ENCODE results near the gene CELF2.

DNA sequence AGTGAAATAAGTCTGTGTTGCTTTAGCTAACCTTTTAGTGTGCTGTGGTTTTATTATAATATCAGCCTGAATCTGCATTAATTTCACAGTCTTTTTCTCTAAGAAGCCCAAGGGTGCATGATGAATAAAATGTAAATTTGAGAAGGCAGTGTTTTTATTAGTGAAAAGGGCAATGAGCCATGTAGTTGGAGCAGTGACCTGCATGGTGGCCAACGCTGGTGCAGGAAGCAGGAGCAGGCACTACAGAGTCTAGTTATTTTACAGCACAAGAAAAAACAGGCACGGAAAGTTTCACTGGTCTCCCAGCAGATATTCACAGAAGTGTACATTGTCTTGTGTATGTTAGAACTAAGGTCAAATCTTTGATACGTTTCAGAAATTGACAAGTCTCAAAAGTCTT is 247.8 kb downstream of the CELF2 start:
- TF ChIP-seq POLR2A (IDR thresholded peaks at IDR 0.05) = no peak
- TF ChIP-seq, protein P1, sequence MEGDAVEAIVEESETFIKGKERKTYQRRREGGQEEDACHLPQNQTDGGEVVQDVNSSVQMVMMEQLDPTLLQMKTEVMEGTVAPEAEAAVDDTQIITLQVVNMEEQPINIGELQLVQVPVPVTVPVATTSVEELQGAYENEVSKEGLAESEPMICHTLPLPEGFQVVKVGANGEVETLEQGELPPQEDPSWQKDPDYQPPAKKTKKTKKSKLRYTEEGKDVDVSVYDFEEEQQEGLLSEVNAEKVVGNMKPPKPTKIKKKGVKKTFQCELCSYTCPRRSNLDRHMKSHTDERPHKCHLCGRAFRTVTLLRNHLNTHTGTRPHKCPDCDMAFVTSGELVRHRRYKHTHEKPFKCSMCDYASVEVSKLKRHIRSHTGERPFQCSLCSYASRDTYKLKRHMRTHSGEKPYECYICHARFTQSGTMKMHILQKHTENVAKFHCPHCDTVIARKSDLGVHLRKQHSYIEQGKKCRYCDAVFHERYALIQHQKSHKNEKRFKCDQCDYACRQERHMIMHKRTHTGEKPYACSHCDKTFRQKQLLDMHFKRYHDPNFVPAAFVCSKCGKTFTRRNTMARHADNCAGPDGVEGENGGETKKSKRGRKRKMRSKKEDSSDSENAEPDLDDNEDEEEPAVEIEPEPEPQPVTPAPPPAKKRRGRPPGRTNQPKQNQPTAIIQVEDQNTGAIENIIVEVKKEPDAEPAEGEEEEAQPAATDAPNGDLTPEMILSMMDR (IDR thresholded peaks at IDR 0.05) = no peak

Data from thyroid gland (tissue), 4 donors.